ENCODE results near the gene TINCR. TPM values are rescaled to one million over a fixed set of nuclear protein-coding genes. Genes with fewer than 3 reads are reported as not detected.
"Not testable (repeated sequence)": the region's sequence is repeated elsewhere in the genome, so short reads cannot be mapped to it uniquely, and the experiment has no call there.

The TINCR gene
- total RNA-seq = 3.1 TPM
- polyA plus RNA-seq = not detected

DNA sequence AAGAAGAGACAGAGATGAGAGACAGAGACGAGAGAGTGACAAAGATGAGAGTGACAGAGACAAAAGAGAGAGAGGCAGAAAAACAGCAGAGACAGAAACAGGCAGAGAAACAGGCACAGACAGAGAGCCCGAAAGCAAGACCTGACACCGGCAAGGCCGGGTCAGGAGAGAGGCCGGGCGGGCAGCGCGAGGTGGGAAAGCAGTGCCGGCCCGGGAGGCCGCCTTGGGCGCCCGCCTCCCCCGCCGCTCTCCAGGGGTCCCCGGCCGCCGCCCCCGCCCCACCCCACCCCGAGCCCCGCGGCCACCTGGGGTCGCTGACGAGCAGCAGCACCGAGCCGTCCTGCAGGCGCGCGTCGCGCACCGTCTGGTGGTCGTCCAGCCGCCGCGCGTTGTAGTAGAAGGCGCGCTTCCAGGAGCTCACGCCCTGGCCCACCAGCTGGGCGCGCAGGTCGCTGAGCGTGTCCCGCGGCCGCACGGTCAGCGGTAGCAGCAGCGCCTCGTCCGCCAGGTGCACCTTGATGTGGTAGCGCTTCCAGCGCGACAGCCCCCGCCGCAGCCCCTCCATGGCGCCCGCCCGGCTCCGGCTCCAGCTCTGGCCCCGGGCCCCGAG lies at the start of gene TINCR:
Gene TINCR, minus strand, starts transcription at position 594 of the 610 bp plus-strand sequence.
- H3K27me3 Mint-ChIP-seq = peaks cover 16% of the 10 kb centered on the region

DNA sequence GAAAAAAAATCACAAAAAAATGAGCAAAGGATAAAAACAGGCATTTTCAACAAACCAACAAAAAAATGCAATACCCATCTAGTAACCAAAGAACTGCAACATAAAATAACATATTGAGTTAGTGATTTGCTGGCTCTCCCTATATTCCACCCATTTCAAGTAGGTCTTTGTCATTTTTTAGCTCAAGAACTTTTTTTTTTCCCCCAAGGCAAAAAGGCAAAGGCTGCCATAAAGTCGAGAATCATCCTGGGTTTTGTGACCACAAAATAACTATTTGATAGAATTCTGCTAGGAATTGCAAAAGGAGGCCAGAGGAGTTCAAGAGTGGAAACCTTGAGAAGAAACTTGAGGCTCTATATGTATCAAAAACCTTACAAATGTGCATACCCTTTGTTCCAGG lies 49.3 kb upstream of the TINCR start:
- Histone ChIP-seq H3K4me3 (ENCODE audit: low read depth, low read length) (no peak overlapping the region), H3K36me3 (ENCODE audit: control insufficient read depth, insufficient read depth, low read length) (peaks cover 73% of the 10 kb centered on the region), H3K27ac (ENCODE audit: insufficient read depth, low read length, poor library complexity, severe bottlenecking) (no peak overlapping the region), H3K4me1 (ENCODE audit: control insufficient read depth, insufficient read depth, low read length, poor library complexity, severe bottlenecking) (peaks cover 46% of the 10 kb centered on the region), H3K9me3 (ENCODE audit: control insufficient read depth in 2 of 2, low read length in 2 of 2) (no peaks in the 10 kb centered on the region), H3K27me3 (ENCODE audit: control insufficient read depth, insufficient read depth, low read length) (no peaks in the 10 kb centered on the region)
- peak overlapping the region in 1 of 3 donors; percentile 69 for H3K27ac Mint-ChIP-seq
- H3K4me1 Mint-ChIP-seq = peaks cover 15 to 51% (median 28%) of the 10 kb centered on the region in 4 donors
- no peak for DNase-seq
- no peaks in the 10 kb centered on the region for H3K9me3 Mint-ChIP-seq
- peak overlapping the region in 1 of 4 donors; percentile 35 for H3K4me3 Mint-ChIP-seq
- peaks cover 60% of the 10 kb centered on the region for H3K36me3 Mint-ChIP-seq
- no peak for ATAC-seq (ENCODE audit: low read depth in 2 of 2)
- no peaks in the 10 kb centered on the region for H3K27me3 Mint-ChIP-seq

More for the DNA sequence above, at the start of gene TINCR:
- no peaks in the 10 kb centered on the region for H3K9me3 ChIP-seq (ENCODE audit: control insufficient read depth in 2 of 2, low read length in 2 of 2)
- no peaks in the 10 kb centered on the region for H3K4me1 ChIP-seq (ENCODE audit: control insufficient read depth, insufficient read depth, low read length, poor library complexity, severe bottlenecking)
- no peak within 1 kb of the TSS for H3K27ac ChIP-seq (ENCODE audit: insufficient read depth, low read length, poor library complexity, severe bottlenecking)
- Mint-ChIP-seq H3K4me3 (no peak within 1 kb of the TSS), H3K27ac (no peak within 1 kb of the TSS), H3K9me3 (peaks cover 0 to 3% (median 0%) of the 10 kb centered on the region in 7 donors), H3K36me3 (no peaks in the 10 kb centered on the region), H3K4me1 (no peaks in the 10 kb centered on the region)
- no peak for ATAC-seq (ENCODE audit: low read depth in 2 of 2)
- H3K36me3 ChIP-seq (ENCODE audit: control insufficient read depth, insufficient read depth, low read length) = no peaks in the 10 kb centered on the region
- no peak for DNase-seq
- H3K27me3 ChIP-seq (ENCODE audit: control insufficient read depth, insufficient read depth, low read length) = peaks cover 5% of the 10 kb centered on the region
- no peak within 1 kb of the TSS for H3K4me3 ChIP-seq (ENCODE audit: low read depth, low read length)

DNA sequence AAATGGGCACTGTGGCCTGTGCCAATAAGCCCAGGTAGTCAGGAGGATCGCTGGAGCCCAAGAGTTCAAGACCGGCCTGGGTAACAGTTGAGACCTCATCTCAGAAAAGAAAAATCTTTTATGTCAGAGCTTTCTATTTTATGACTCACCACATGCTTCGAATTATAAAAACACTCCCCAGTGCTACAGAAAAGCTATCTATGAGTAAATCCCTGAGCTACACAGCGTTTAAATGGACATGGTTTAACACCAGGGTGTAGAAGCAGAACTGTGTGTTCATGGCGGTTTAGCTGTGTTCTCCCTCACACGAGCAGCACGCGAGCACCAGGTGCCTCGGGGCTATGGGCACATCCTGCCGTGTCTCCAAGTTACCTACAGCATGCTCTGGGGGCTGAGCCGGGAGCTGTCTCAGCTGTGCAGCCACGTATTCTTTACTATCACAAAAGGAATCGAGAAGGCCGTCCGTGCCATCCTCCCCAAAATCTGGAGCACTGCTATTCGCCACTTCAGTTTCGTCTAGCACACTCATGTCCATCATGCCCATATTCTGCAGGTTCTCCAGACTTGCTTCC lies 48.1 kb upstream of the TINCR start:
- no peak overlapping the region for H3K4me3 Mint-ChIP-seq
- Histone ChIP-seq H3K36me3 (ENCODE audit: control insufficient read depth, insufficient read depth, low read length) (peaks cover 77% of the 10 kb centered on the region), H3K27ac (ENCODE audit: insufficient read depth, low read length, poor library complexity, severe bottlenecking) (no peak overlapping the region), H3K4me1 (ENCODE audit: control insufficient read depth, insufficient read depth, low read length, poor library complexity, severe bottlenecking) (peaks cover 35% of the 10 kb centered on the region), H3K9me3 (ENCODE audit: control insufficient read depth in 2 of 2, low read length in 2 of 2) (no peaks in the 10 kb centered on the region), H3K4me3 (ENCODE audit: low read depth, low read length) (no peak overlapping the region), H3K27me3 (ENCODE audit: control insufficient read depth, insufficient read depth, low read length) (no peaks in the 10 kb centered on the region)
- H3K27ac Mint-ChIP-seq = peak overlapping the region in 1 of 3 donors; percentile 55
- peaks cover 15 to 44% (median 25%) of the 10 kb centered on the region in 4 donors for H3K4me1 Mint-ChIP-seq
- no peak for ATAC-seq (ENCODE audit: low read depth in 2 of 2)
- no peaks in the 10 kb centered on the region for H3K9me3 Mint-ChIP-seq
- H3K27me3 Mint-ChIP-seq = no peaks in the 10 kb centered on the region
- peaks cover 59% of the 10 kb centered on the region for H3K36me3 Mint-ChIP-seq
- no peak for DNase-seq

DNA sequence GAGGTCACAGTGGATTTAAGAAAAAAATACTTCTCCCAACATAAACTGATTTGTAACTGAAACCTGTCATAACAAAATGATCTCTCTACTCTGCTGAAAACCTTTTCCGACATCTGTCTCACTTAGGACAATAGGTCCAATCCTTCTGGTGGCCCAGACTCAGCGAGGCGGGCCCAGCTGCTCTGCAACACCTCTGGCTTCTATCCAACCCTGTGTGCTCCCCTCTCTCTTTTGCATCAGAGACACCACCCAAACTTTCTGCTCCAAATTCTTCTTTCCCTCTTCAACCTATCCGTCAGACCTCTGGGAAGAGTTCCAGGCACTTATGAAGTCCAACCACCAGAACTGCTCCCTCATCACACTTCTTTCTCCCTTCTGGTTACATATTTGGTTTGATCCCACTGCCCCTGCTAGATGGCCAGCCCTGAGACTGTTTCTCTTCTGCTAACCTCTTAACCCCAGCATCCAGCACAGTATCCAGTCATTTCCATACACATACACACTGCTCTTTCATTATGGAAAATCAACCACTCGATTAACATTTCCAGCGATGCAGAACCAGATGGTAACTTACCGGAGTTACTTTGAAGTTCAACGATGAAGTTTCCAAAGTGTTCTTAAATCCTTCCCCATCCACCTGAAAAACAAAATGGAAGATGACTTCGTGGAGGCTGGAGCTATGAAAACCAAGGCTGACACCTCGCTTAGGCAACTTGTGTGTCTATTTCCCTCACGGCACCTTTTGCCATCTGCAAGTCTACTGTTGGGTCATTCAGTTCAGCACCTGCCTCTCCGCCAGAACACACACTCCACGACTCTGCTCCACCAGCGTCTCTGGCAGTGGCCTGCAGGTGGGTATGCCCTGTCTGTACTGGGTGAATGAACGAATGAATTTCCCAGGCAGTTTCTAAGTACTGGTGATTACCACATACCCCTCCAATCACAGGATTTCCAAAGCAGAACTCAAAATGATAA lies 45.4 kb upstream of the TINCR start:
- DNase-seq (no peak), ATAC-seq (ENCODE audit: low read depth in 2 of 2) (no peak)
- H3K4me1 ChIP-seq (ENCODE audit: control insufficient read depth, insufficient read depth, low read length, poor library complexity, severe bottlenecking) = peaks cover 10% of the 10 kb centered on the region
- no peak overlapping the region for H3K4me3 ChIP-seq (ENCODE audit: low read depth, low read length)
- Mint-ChIP-seq H3K4me1 (peaks cover 6 to 22% (median 10%) of the 10 kb centered on the region in 4 donors), H3K27me3 (no peaks in the 10 kb centered on the region), H3K4me3 (no peak overlapping the region), H3K9me3 (no peaks in the 10 kb centered on the region), H3K27ac (no peak overlapping the region), H3K36me3 (peaks cover 57% of the 10 kb centered on the region)
- no peaks in the 10 kb centered on the region for H3K9me3 ChIP-seq (ENCODE audit: control insufficient read depth in 2 of 2, low read length in 2 of 2)
- peaks cover 85% of the 10 kb centered on the region for H3K36me3 ChIP-seq (ENCODE audit: control insufficient read depth, insufficient read depth, low read length)
- no peaks in the 10 kb centered on the region for H3K27me3 ChIP-seq (ENCODE audit: control insufficient read depth, insufficient read depth, low read length)
- H3K27ac ChIP-seq (ENCODE audit: insufficient read depth, low read length, poor library complexity, severe bottlenecking) = no peak overlapping the region

DNA sequence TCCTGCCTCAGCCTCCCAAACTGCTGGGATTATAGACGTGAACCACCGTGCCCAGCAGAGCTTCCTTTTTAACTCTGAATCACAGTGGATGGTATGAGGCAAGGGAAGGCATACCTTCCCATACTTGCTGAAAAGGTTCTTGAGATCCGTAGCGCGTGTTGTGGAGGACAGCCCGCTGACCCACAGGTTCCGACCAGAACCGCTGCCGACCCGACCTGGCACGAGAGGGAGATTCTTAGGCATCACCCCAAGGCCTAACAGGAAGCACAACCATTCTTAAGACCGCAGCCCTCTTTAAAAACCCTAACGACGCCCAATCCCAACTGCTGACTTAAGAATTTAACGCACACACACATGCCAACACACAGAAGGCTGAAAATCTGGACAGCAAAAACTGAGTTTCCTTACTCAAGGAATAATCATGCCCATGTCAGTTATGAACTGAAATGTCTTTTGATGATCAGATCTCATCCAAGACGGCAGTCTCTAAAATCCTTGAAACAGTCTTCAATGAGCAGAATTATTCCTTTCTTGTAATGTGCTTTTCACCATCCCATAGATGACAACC lies 42.2 kb upstream of the TINCR start:
- Mint-ChIP-seq H3K27ac (no peak overlapping the region), H3K4me3 (peak overlapping the region in 1 of 4 donors; percentile 5), H3K27me3 (no peaks in the 10 kb centered on the region), H3K9me3 (no peaks in the 10 kb centered on the region), H3K36me3 (peaks cover 66% of the 10 kb centered on the region), H3K4me1 (peaks cover 6 to 24% (median 15%) of the 10 kb centered on the region in 4 donors)
- Histone ChIP-seq H3K27ac (ENCODE audit: insufficient read depth, low read length, poor library complexity, severe bottlenecking) (no peak overlapping the region), H3K4me3 (ENCODE audit: low read depth, low read length) (no peak overlapping the region), H3K27me3 (ENCODE audit: control insufficient read depth, insufficient read depth, low read length) (no peaks in the 10 kb centered on the region), H3K4me1 (ENCODE audit: control insufficient read depth, insufficient read depth, low read length, poor library complexity, severe bottlenecking) (no peaks in the 10 kb centered on the region), H3K36me3 (ENCODE audit: control insufficient read depth, insufficient read depth, low read length) (peaks cover 87% of the 10 kb centered on the region), H3K9me3 (ENCODE audit: control insufficient read depth in 2 of 2, low read length in 2 of 2) (no peaks in the 10 kb centered on the region)
- ATAC-seq (ENCODE audit: low read depth in 2 of 2) = no peak
- DNase-seq = no peak

DNA sequence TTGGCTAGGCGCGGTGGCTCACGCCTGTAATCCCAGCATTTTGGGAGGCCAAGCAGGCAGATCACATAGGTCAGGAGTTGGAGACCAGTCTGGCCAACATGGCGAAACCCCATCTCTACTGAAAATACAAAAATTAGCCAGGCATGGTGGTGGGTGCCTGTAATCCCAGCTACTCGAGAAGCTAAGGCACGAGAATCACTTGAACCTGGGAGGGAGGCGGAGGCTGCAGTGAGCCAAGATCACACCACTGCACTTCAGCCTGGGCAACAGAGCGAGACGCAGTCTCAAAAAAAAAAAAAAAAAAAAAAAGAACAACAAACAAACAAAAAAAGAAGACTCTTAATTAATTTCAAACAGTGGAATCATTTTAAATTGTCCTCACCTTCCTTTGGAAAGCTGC lies 41.0 kb upstream of the TINCR start:
- peaks cover 6 to 26% (median 15%) of the 10 kb centered on the region in 4 donors for H3K4me1 Mint-ChIP-seq
- H3K27me3 ChIP-seq (ENCODE audit: control insufficient read depth, insufficient read depth, low read length); DNase-seq; H3K4me1 ChIP-seq (ENCODE audit: control insufficient read depth, insufficient read depth, low read length, poor library complexity, severe bottlenecking); H3K27me3 Mint-ChIP-seq; ATAC-seq (ENCODE audit: low read depth in 2 of 2); H3K4me3 Mint-ChIP-seq; H3K4me3 ChIP-seq (ENCODE audit: low read depth, low read length); H3K9me3 Mint-ChIP-seq; H3K9me3 ChIP-seq (ENCODE audit: control insufficient read depth in 2 of 2, low read length in 2 of 2); H3K27ac ChIP-seq (ENCODE audit: insufficient read depth, low read length, poor library complexity, severe bottlenecking): not testable (repeated sequence)
- peak overlapping the region in 1 of 3 donors; percentile 31 for H3K27ac Mint-ChIP-seq
- H3K36me3 ChIP-seq (ENCODE audit: control insufficient read depth, insufficient read depth, low read length) = peaks cover 89% of the 10 kb centered on the region
- peaks cover 68% of the 10 kb centered on the region for H3K36me3 Mint-ChIP-seq

DNA sequence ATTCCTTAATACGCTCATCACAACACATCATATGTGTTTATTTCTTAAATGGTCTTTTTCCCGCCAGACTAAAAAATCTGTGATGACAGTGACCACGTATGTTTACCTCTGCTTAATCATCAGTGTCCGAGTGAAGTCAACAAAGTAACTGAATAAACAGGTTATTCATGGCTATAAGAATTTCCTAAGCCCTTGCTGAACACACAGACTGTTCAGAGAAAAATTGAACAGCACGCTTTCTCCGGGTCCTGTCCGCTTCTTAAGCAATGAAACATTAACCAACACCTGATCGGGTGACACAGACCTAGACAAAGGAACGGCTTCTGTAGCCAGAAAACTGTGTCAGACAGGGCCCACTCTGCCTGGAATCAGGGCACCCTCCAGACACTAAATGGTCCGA lies 40.5 kb upstream of the TINCR start:
- Histone ChIP-seq H3K9me3 (ENCODE audit: control insufficient read depth in 2 of 2, low read length in 2 of 2) (no peaks in the 10 kb centered on the region), H3K4me3 (ENCODE audit: low read depth, low read length) (no peak overlapping the region), H3K4me1 (ENCODE audit: control insufficient read depth, insufficient read depth, low read length, poor library complexity, severe bottlenecking) (no peaks in the 10 kb centered on the region), H3K27ac (ENCODE audit: insufficient read depth, low read length, poor library complexity, severe bottlenecking) (no peak overlapping the region), H3K36me3 (ENCODE audit: control insufficient read depth, insufficient read depth, low read length) (peaks cover 89% of the 10 kb centered on the region), H3K27me3 (ENCODE audit: control insufficient read depth, insufficient read depth, low read length) (no peaks in the 10 kb centered on the region)
- Mint-ChIP-seq H3K36me3 (peaks cover 69% of the 10 kb centered on the region), H3K27me3 (no peaks in the 10 kb centered on the region), H3K4me1 (peaks cover 6 to 30% (median 15%) of the 10 kb centered on the region in 4 donors), H3K27ac (peak overlapping the region in 1 of 3 donors; percentile 31), H3K4me3 (no peak overlapping the region), H3K9me3 (no peaks in the 10 kb centered on the region)
- ATAC-seq (ENCODE audit: low read depth in 2 of 2) = no peak
- no peak for DNase-seq
